ENCODE data around the gene SYNDIG1.

DNA sequence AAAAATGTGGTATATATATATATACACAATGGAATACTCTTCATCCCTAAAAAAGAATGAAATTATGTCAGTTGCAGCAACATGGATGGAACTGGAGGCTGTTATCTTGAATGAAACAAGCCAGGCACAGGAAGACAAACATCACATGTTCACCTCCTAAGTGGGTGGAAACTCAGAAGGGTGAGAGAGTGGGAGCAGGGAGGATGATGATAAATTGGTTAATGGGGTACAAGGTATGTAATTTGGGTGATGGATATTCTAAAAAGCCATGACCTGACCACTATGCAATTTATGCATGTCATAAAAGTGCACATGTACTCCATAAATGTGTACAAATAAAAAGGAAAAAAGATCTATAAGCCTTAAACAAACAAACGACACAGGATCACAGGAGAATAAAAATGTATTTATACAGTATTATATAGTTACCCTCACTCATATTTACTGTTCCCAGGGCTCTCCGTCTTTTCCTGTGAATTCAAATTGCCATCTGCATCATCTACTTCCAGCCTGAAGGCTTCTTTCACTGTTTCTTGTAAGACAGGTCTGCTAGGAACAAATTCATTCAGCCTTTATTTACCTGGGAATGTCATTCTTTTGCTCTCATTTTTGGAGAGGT lies 89.8 kb downstream of the SYNDIG1 start:
- TF ChIP-seq, protein P1, sequence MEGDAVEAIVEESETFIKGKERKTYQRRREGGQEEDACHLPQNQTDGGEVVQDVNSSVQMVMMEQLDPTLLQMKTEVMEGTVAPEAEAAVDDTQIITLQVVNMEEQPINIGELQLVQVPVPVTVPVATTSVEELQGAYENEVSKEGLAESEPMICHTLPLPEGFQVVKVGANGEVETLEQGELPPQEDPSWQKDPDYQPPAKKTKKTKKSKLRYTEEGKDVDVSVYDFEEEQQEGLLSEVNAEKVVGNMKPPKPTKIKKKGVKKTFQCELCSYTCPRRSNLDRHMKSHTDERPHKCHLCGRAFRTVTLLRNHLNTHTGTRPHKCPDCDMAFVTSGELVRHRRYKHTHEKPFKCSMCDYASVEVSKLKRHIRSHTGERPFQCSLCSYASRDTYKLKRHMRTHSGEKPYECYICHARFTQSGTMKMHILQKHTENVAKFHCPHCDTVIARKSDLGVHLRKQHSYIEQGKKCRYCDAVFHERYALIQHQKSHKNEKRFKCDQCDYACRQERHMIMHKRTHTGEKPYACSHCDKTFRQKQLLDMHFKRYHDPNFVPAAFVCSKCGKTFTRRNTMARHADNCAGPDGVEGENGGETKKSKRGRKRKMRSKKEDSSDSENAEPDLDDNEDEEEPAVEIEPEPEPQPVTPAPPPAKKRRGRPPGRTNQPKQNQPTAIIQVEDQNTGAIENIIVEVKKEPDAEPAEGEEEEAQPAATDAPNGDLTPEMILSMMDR (IDR thresholded peaks at IDR 0.05), result no peak
- no peak for TF ChIP-seq POLR2A (IDR thresholded peaks at IDR 0.05)

All from body of pancreas (tissue), 4 donors.